Neutrophil (primary cell): ENCODE data around the gene SSR2.

ENCODE experiments used
- H3K27ac ChIP-seq: fragments of 200-600 bp; sonication (generic); 2 replicates; pipeline ENCODE4 v1.5.1; 2016; ENCODE audit warnings: mild to moderate bottlenecking, moderate library complexity
- H3K27me3 ChIP-seq: fragments of 200-600 bp; sonication (generic); 2 replicates; pipeline ENCODE4 v1.6.0; 2016; ENCODE audit warnings: mild to moderate bottlenecking
- H3K36me3 ChIP-seq: fragments of 200-600 bp; sonication (generic); 2 replicates; pipeline ENCODE4 v1.5.1; 2017
- H3K4me1 ChIP-seq, 2 experiments: fragments of 200-600 bp in 1 of 2; sonication (generic) in 1 of 2; 1 replicate in 1 of 2; 2 replicates in 1 of 2; pipeline versions ENCODE4 v1.5.1 to v1.6.1; 2013 to 2016; ENCODE audit warnings: low read depth in 1 of 2, low read length in 1 of 2, mild to moderate bottlenecking in 1 of 2, moderate library complexity in 1 of 2; ENCODE audit not compliant: control insufficient read depth in 1 of 2, insufficient read depth in 1 of 2
- H3K4me3 ChIP-seq, 2 experiments: fragments of 200-600 bp in 1 of 2; sonication (generic) in 1 of 2; 1 replicate in 1 of 2; 2 replicates in 1 of 2; pipeline ENCODE4 v1.5.1; 2013 to 2016; ENCODE audit warnings: low read depth in 1 of 2, low read length in 1 of 2, mild to moderate bottlenecking in 1 of 2, moderate library complexity in 1 of 2
- H3K9me3 ChIP-seq: fragments of 200-600 bp; sonication (generic); 2 replicates; pipeline ENCODE4 v1.5.1; 2016
- TF ChIP-seq, protein P1 (sequence below): fragments of 200-600 bp; sonication (generic); IDR thresholded peaks from 2 replicates; pipeline ENCODE4 v1.5.1; 2016; ENCODE audit warnings: antibody characterized with exemption

The SSR2 gene

DNA sequence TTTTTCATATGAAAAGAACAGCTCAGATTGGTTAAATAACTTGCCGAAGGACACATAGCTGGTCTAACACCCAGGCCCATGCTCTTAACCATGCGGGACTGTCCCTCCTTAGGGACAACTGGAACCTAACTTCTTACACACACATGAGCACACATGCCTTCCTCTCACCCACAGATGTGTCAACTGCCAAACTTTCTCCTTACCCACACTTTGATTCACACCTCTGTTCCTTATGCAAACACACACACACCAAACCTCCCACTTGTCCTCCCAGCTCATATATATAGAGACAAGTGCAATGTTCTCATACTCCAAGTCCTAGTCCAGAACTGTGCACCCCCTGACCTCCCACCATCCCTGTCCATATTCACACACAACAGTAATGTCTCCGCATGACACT lies 44.5 kb upstream of the SSR2 start:
- H3K4me3 ChIP-seq = no peak overlapping the region
- no peak overlapping the region for H3K27ac ChIP-seq
- H3K27me3 ChIP-seq = no peaks in the 10 kb centered on the region
- peaks cover 5 to 13% of the 10 kb centered on the region in 2 experiments for H3K4me1 ChIP-seq
- no peaks in the 10 kb centered on the region for H3K36me3 ChIP-seq
- TF ChIP-seq, protein P1, sequence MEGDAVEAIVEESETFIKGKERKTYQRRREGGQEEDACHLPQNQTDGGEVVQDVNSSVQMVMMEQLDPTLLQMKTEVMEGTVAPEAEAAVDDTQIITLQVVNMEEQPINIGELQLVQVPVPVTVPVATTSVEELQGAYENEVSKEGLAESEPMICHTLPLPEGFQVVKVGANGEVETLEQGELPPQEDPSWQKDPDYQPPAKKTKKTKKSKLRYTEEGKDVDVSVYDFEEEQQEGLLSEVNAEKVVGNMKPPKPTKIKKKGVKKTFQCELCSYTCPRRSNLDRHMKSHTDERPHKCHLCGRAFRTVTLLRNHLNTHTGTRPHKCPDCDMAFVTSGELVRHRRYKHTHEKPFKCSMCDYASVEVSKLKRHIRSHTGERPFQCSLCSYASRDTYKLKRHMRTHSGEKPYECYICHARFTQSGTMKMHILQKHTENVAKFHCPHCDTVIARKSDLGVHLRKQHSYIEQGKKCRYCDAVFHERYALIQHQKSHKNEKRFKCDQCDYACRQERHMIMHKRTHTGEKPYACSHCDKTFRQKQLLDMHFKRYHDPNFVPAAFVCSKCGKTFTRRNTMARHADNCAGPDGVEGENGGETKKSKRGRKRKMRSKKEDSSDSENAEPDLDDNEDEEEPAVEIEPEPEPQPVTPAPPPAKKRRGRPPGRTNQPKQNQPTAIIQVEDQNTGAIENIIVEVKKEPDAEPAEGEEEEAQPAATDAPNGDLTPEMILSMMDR = no peak
- no peaks in the 10 kb centered on the region for H3K9me3 ChIP-seq

DNA sequence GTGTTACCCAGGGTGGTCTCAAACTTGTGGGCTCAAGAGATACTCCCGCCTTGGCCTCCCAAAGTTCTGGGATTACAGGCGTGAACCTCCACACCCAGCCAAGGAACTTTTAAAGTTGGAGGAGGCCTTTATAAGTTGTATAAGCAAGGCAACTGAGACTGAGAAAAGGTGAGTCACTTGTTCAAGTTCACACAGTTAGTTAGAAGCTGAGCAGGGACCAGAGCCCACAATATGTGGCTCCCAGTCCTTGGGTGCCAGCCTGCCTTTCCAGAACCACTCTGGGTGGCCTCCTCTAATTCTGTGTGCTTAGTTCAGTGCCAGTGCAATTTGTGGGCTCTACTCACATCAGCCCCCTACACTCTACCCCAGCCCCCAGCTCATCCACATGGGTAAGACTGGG lies 43.9 kb upstream of the SSR2 start:
- Histone ChIP-seq H3K9me3 (no peaks in the 10 kb centered on the region), H3K36me3 (no peaks in the 10 kb centered on the region), H3K27me3 (no peaks in the 10 kb centered on the region), H3K4me3 (no peak overlapping the region), H3K27ac (no peak overlapping the region), H3K4me1 (peaks cover 5 to 10% of the 10 kb centered on the region in 2 experiments)
- TF ChIP-seq, protein P1 = no peak

DNA sequence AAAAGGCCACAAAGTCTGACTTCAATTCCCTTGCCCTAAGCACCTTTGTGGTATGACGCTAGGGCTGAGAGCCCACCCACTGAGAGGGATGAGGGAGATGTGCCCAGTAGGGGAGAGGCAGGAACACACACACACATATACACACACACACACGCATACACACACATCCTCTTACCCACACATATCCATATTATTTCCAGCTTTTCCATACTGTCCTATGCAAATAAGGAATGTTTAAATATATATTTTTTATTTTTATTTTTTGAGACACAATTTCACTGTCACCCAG lies 43.2 kb upstream of the SSR2 start:
- Histone ChIP-seq H3K27ac (no peak overlapping the region), H3K4me1 (peaks cover 5 to 7% of the 10 kb centered on the region in 2 experiments), H3K9me3 (no peaks in the 10 kb centered on the region), H3K36me3 (no peaks in the 10 kb centered on the region), H3K4me3 (no peak overlapping the region), H3K27me3 (no peaks in the 10 kb centered on the region)
- TF ChIP-seq, protein P1 = no peak

DNA sequence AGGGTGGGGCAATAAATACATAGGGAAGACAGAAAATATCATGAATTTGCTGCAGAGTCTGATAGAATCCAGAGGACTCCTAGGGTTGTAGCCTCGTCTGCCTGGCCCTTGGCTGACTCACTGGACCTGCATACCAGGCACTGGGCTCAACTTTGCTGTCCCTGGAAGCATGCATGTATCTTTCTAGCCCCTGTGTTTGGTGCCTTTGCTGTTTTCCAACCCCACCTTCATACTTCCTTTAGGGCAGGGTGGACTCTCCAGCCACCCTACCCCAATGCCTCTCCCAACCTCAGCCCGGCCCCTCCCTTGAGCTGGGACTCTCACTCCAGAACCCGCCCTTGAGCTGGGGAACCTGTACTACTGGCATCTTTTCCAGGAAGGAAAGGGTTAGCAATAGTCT lies 41.4 kb upstream of the SSR2 start:
- TF ChIP-seq, protein P1 = no peak
- H3K36me3 ChIP-seq = peaks cover 15% of the 10 kb centered on the region
- no peaks in the 10 kb centered on the region for H3K9me3 ChIP-seq
- H3K27ac ChIP-seq = no peak overlapping the region
- H3K4me3 ChIP-seq = no peak overlapping the region
- no peaks in the 10 kb centered on the region for H3K27me3 ChIP-seq
- H3K4me1 ChIP-seq = peaks cover 5 to 7% of the 10 kb centered on the region in 2 experiments

DNA sequence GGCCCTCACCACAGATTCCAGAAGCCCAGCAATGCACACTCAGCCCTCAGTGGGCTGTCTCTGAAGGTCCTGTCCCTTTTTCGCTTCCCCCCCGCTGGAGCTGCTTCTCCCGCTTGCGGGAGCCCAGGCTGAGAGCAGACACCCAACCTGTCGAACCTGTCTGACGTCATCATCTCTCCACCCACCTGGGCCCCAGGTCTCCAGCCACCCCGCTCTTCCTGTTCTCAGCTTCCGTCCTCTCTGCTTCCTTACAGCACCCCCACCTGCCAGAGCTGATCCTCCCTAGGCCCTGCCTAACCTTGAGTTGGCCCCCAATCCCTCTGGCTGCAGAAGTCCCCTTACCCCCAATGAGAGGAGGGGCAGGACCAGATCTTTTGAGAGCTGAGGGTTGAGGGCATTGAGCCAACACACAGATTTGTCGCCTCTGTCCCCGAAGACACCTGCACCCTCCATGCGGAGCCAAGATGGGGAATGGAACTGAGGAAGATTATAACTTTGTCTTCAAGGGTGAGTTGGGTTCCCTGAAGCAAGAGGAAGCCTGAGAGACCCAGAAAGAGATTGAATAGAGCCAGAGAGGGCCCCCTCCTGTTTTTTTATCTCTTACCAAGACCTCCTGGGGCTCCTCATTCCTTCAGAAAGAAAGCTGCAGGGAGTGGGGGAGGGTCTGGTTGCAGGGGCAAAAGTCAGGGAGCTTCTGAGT lies 40.3 kb upstream of the SSR2 start, which contains the start of gene RAB25:
Gene RAB25 (plus strand): TSS at position 224 of the 700 bp plus-strand sequence. CDS start 241 bp downstream, at position 465.
- TF ChIP-seq, protein P1 = no peak
- Histone ChIP-seq H3K4me3 (no peak within 1 kb of the TSS), H3K36me3 (peaks cover 15% of the 10 kb centered on the region), H3K9me3 (no peaks in the 10 kb centered on the region), H3K4me1 (peaks cover 9 to 10% of the 10 kb centered on the region in 2 experiments), H3K27me3 (no peaks in the 10 kb centered on the region), H3K27ac (no peak within 1 kb of the TSS)
